Epidermal melanocyte (primary cell): Measurements from ENCODE around the gene ELOVL5.
A peak's percentile ranks its signal among the peaks of the same experiment; 100 is the strongest.

ENCODE experiments used
- DNase-seq: peaks from one replicate; pipeline ENCODE4 v3.0.0; 2011; ENCODE audit warnings: low spot score; ENCODE audit not compliant: insufficient read length

Gene ELOVL5

GRCh38 chr6:53280207-53280606, 68.5 kb downstream of the ELOVL5 start:
- DNase-seq = no peak

- DNase-seq = no peak
These were observed 69.5 kb downstream of the ELOVL5 start for GRCh38 chr6:53279293-53279692.

GRCh38 chr6:53273370-53273769, 75.4 kb downstream of the ELOVL5 start:
- DNase-seq = no peak

- DNase-seq = no peak
These were observed 78.9 kb downstream of the ELOVL5 start for GRCh38 chr6:53269827-53270226.

- DNase-seq = no peak
These were observed 79.7 kb downstream of the ELOVL5 start for GRCh38 chr6:53268858-53269608.

- no peak for DNase-seq
These were observed 82.1 kb downstream of the ELOVL5 start for GRCh38 chr6:53266553-53267090.

- no peak for DNase-seq
These were observed 83.7 kb downstream of the ELOVL5 start for GRCh38 chr6:53264915-53265607.

GRCh38 chr6:53264337-53264736, 84.4 kb downstream of the ELOVL5 start:
- no peak for DNase-seq

GRCh38 chr6:53263917-53264316, 84.8 kb downstream of the ELOVL5 start:
- no peak for DNase-seq

GRCh38 chr6:53259860-53260580, 88.7 kb downstream of the ELOVL5 start:
- no peak for DNase-seq

GRCh38 chr6:53258774-53259155, 90.0 kb downstream of the ELOVL5 start:
- no peak for DNase-seq

- DNase-seq = no peak
These were observed 90.5 kb downstream of the ELOVL5 start for GRCh38 chr6:53258076-53258773.

- DNase-seq = no peak
These were observed 91.2 kb downstream of the ELOVL5 start for GRCh38 chr6:53257533-53257932.

- DNase-seq = no peak
These were observed 91.7 kb downstream of the ELOVL5 start for GRCh38 chr6:53257001-53257400.

- DNase-seq = no peak
These were observed 96.5 kb downstream of the ELOVL5 start for GRCh38 chr6:53252177-53252692.

- no peak for DNase-seq
These were observed 97.6 kb downstream of the ELOVL5 start for GRCh38 chr6:53251033-53251672.

- DNase-seq = peak; percentile 46
These were observed 98.3 kb downstream of the ELOVL5 start for GRCh38 chr6:53250176-53251032.

- no peak for DNase-seq
These were observed 101.8 kb downstream of the ELOVL5 start for GRCh38 chr6:53246924-53247323.

- DNase-seq = no peak
These were observed 103.8 kb downstream of the ELOVL5 start for GRCh38 chr6:53244958-53245357.
